K562 (cell line): Measurements from ENCODE around the gene FDX2. TPM values are rescaled to one million over a fixed set of nuclear protein-coding genes. Genes with fewer than 3 reads are reported as not detected.
A peak's percentile ranks its signal among the peaks of the same experiment; 100 is the strongest.

Experiments
- ATAC-seq: fragments of 200-7000 bp; cut with Tn5 transposase; 3 replicates; pipeline ENCODE4 v1.9.1; 2020; ENCODE audit warnings: moderate library complexity
- BruUV-seq: library from RNA; stranded (reverse); fragments of 400-500 nt; replicated peaks from 2 replicates; lab custom pipeline; 2021; lab: Mats Ljungman, UMichigan
- CTCF ChIA-PET: fragments of 300-600 bp; formaldehyde crosslinking; extraction: SDS; loops from one replicate; lab custom pipeline; 2021; ENCODE audit warnings: low intra/inter-chr PET ratio; lab: Yijun Ruan, JAX
- POLR2A ChIA-PET: fragments of 300-600, 350-650 bp; sonication (Branson Sonifier 250); formaldehyde crosslinking; extraction: SDS; loops from one replicate; lab custom pipeline; 2021; ENCODE audit warnings: antibody characterized with exemption, inconsistent platforms; lab: Yijun Ruan, JAX
- DNase-seq, 4 experiments: peaks; one replicate each; pipeline versions ENCODE4 v3.0.0 to v3.0.0-alpha.2; 2011 to 2018; ENCODE audit warnings: low spot score in 3 of 4, mixed read lengths in 3 of 4; ENCODE audit errors: extremely low read depth in 1 of 4
- FAIRE-seq: peaks from 2 replicates; lab custom pipeline; 2011; peaks lifted over from hg19 to GRCh38; lab: Jason Lieb, UNC
- H2AFZ ChIP-seq: 2 replicates; pipeline ENCODE4 v1.6.0; 2011; ENCODE audit warnings: low read depth, low read length, control low read depth, inconsistent platforms
- H3K27ac ChIP-seq: fragments of 200-600 bp; 3 replicates; pipeline ENCODE4 v1.8.0; 2011; ENCODE audit warnings: low read depth, mild to moderate bottlenecking, control low read depth, inconsistent platforms, low read length, moderate library complexity, mixed read lengths; ENCODE audit errors: extremely low read depth
- H3K27me3 ChIP-seq, 2 experiments: fragments of 300-600 bp in 1 of 2; 2 replicates in 1 of 2; 3 replicates in 1 of 2; pipeline versions ENCODE4 v1.6.0 to v1.8.0; 2011; ENCODE audit warnings: inconsistent platforms in 2 of 2, low read length in 2 of 2, mild to moderate bottlenecking in 1 of 2, mixed read lengths in 1 of 2, moderate library complexity in 1 of 2; ENCODE audit not compliant: control insufficient read depth in 2 of 2, insufficient read depth in 2 of 2
- H3K36me3 ChIP-seq: fragments of 300-600 bp; 3 replicates; pipeline ENCODE4 v1.8.0; 2011; ENCODE audit warnings: mild to moderate bottlenecking, low read length, inconsistent platforms; ENCODE audit not compliant: control insufficient read depth, insufficient read depth
- H3K4me1 ChIP-seq, 2 experiments: fragments of 200-600 bp in 1 of 2; replicated peaks in 1 of 2; 2 replicates in 1 of 2; 3 replicates in 1 of 2; pipeline versions ENCODE4 v1.5.1 to v1.8.0; 2011; ENCODE audit warnings: inconsistent platforms in 2 of 2, low read length in 2 of 2, mild to moderate bottlenecking in 1 of 2, mixed read lengths in 1 of 2, moderate library complexity in 1 of 2; ENCODE audit not compliant: control insufficient read depth in 2 of 2, insufficient read depth in 2 of 2
- H3K4me2 ChIP-seq: 2 replicates; pipeline ENCODE4 v1.6.1; 2011; ENCODE audit warnings: low read length, control low read depth, inconsistent platforms, mixed read lengths; ENCODE audit not compliant: insufficient read depth
- H3K4me3 ChIP-seq: fragments of 200-600 bp; sonication (generic), shearing (Covaris generic); 2 replicates; pipeline ENCODE4 v1.5.1; 2016; ENCODE audit warnings: control low read depth, inconsistent platforms
- H3K79me2 ChIP-seq: fragments of 200-600 bp; 3 replicates; pipeline ENCODE4 v1.8.0; 2011; ENCODE audit warnings: low read length, inconsistent platforms; ENCODE audit not compliant: control insufficient read depth, insufficient read depth
- H3K9ac ChIP-seq, 2 experiments: 2 replicates each; pipeline versions ENCODE4 v1.6.0 to v1.6.1; 2011; ENCODE audit warnings: low read depth in 2 of 2, low read length in 2 of 2, control low read depth in 1 of 2, inconsistent platforms in 1 of 2, mild to moderate bottlenecking in 1 of 2, mixed read lengths in 1 of 2; ENCODE audit not compliant: insufficient read depth in 1 of 2
- H3K9me1 ChIP-seq: one replicate; pipeline ENCODE4 v1.6.0; 2011; ENCODE audit warnings: inconsistent platforms, mild to moderate bottlenecking, low read length, moderate library complexity; ENCODE audit not compliant: control insufficient read depth, insufficient read depth
- H3K9me3 ChIP-seq: replicated peaks from 2 replicates; pipeline ENCODE4 v1.5.1; 2011; ENCODE audit warnings: low read depth, low read length, inconsistent platforms; ENCODE audit not compliant: control insufficient read depth, insufficient read depth
- H4K20me1 ChIP-seq: replicated peaks from 2 replicates; pipeline ENCODE4 v1.6.1; 2011; ENCODE audit warnings: low read length, inconsistent platforms, mixed read lengths; ENCODE audit not compliant: control insufficient read depth, insufficient read depth
- ADNP ChIP-seq: fragments of 200-800 bp; sonication (Bioruptor generic); IDR thresholded peaks from 2 replicates; pipeline ENCODE4 v1.6.1; 2016; ENCODE audit warnings: missing genetic modification characterization, missing compliant biosample characterization
- BCOR ChIP-seq: fragments of 450-650 bp; IDR thresholded peaks from 2 replicates; pipeline ENCODE4 v1.6.1; 2016
- CAMTA2 ChIP-seq: fragments of 250-450 bp; sonication (Bioruptor Pico); conservative IDR thresholded peaks from 2 replicates; pipeline ENCODE4 v1.5.1; 2022
- FOXK2 ChIP-seq, 2 experiments: fragments of 450-650 bp; IDR thresholded peaks in 1 of 2; conservative IDR thresholded peaks in 1 of 2; 2 replicates each; pipeline ENCODE4 v1.6.1; 2016; ENCODE audit warnings: low read depth in 2 of 2, mild to moderate bottlenecking in 1 of 2
- IRF2 ChIP-seq: sonication (generic); formaldehyde crosslinking; IDR thresholded peaks from 2 replicates; pipeline ENCODE4 v1.8.1; 2022; ENCODE audit warnings: mild to moderate bottlenecking, missing genetic modification reagents
- KDM1A ChIP-seq, 2 experiments: fragments of 450-650 bp; IDR thresholded peaks; 2 replicates each; pipeline ENCODE4 v1.6.1; 2016; ENCODE audit warnings: mild to moderate bottlenecking in 2 of 2
- MXD1 ChIP-seq: fragments of 250-450 bp; sonication (Bioruptor Pico); IDR thresholded peaks from 2 replicates; pipeline ENCODE4 v1.8.0; 2021; ENCODE audit warnings: borderline replicate concordance, mild to moderate bottlenecking, moderate library complexity; ENCODE audit not compliant: poor library complexity, severe bottlenecking
- MYNN ChIP-seq, 2 experiments: sonication (generic); formaldehyde crosslinking in 1 of 2; IDR thresholded peaks; 2 replicates each; pipeline versions ENCODE4 v1.5.0 to v1.6.1; 2016 to 2020; ENCODE audit warnings: antibody characterized with exemption in 1 of 2, missing genetic modification reagents in 1 of 2
- NCOA6 ChIP-seq: fragments of 450-650 bp; IDR thresholded peaks from 2 replicates; pipeline ENCODE4 v1.6.1; 2017; ENCODE audit warnings: mild to moderate bottlenecking
- POLR2H ChIP-seq: IDR thresholded peaks from 2 replicates; pipeline ENCODE4 v1.6.1; 2016; ENCODE audit warnings: missing genetic modification characterization, low read depth, mild to moderate bottlenecking, control low read depth, missing compliant biosample characterization, moderate library complexity
- RBM25 ChIP-seq: fragments of 200-400 bp; formaldehyde crosslinking; IDR thresholded peaks from 2 replicates; pipeline ENCODE4 v1.6.1; 2018; ENCODE audit warnings: low read length, low read depth, moderate library complexity; ENCODE audit not compliant: severe bottlenecking
- SPI1 ChIP-seq: IDR thresholded peaks from 2 replicates; pipeline ENCODE4 v1.6.1; 2011; ENCODE audit warnings: low read depth, low read length, control low read depth, borderline replicate concordance
- ZNF224 ChIP-seq: sonication (generic); formaldehyde crosslinking; IDR thresholded peaks from 2 replicates; pipeline ENCODE4 v1.8.0; 2022; ENCODE audit warnings: mild to moderate bottlenecking, missing genetic modification reagents
- ZNF436 ChIP-seq: fragments of 250-450, 450-650 bp; sonication (Bioruptor Pico); formaldehyde crosslinking; IDR thresholded peaks from 2 replicates; pipeline ENCODE4 v1.7.0; 2020; ENCODE audit warnings: mild to moderate bottlenecking
- ZNF512 ChIP-seq: IDR thresholded peaks from 2 replicates; pipeline ENCODE4 v1.6.1; 2016; ENCODE audit warnings: missing genetic modification characterization, missing compliant biosample characterization
- ZZZ3 ChIP-seq: fragments of 450-650 bp; IDR thresholded peaks from 2 replicates; pipeline ENCODE4 v1.6.1; 2016; ENCODE audit warnings: antibody characterized with exemption, mild to moderate bottlenecking, moderate library complexity
- WGBS: fragments of 100-300 bp; shearing (Covaris generic); methylation state at CpG from one replicate; pipeline ENCODE4 v1.1.6; 2016; ENCODE audit warnings: low coverage, mixed read lengths; ENCODE audit not compliant: insufficient coverage; ENCODE audit errors: missing lambda C conversion rate; 5-methylcytosine and 5-hydroxymethylcytosine counted together
- in situ Hi-C: fragments of 300-500 bp; cut with MboI; formaldehyde crosslinking; loops from 4 replicates; pipeline ENCODE4 v1.15.0; 2018; ENCODE audit warnings: inconsistent platforms, mixed read lengths
- intact Hi-C: fragments of 100-400 bp; cut with micrococcal nuclease; formaldehyde crosslinking; loops from 2 replicates; pipeline ENCODE4 v1.14.2; 2022
- polyA plus RNA-seq, 8 experiments: library from polyadenylated mRNA; depleted of rRNA in 4 of 8; stranded (reverse) in 5 of 8; unstranded in 3 of 8; fragments of >200 nt; fragmentation: Nextera tagmentation in 2 of 8; fragmentation: Illumina TruSeq in 1 of 8; extraction: Ambion mirVana in 2 of 8; extraction: Trizol in 1 of 8; gene quantifications; 2 replicates each; pipeline versions ENCODE4 v1.2.1 to v1.2.3, GENCODE V29; 2011 to 2014; ENCODE audit warnings: inconsistent platforms in 1 of 8, missing spikeins in 1 of 8
- total RNA-seq, 7 experiments: library from RNA; depleted of rRNA in 6 of 7; stranded (reverse); fragments of >200 nt in 6 of 7; fragmentation: Illumina TruSeq in 2 of 7; extraction: Trizol in 2 of 7; gene quantifications; 2 replicates each; pipeline versions ENCODE4 v1.2.1 to v1.2.3, GENCODE V29; 2011 to 2021; ENCODE audit warnings: low replicate concordance in 1 of 7
- TF ChIP-seq, protein P1 (sequence below), 2 experiments: fragments of 450-650 bp in 1 of 2; sonication (generic) in 1 of 2; formaldehyde crosslinking; conservative IDR thresholded peaks; 2 replicates each; pipeline versions ENCODE4 v1.4.0 to v1.8.1; 2020 to 2022; ENCODE audit warnings: mild to moderate bottlenecking in 1 of 2, missing genetic modification reagents in 1 of 2

Gene FDX2
- total and polyA plus RNA-seq, 9 of the 15 experiments (the other 6 are each of a cell fraction or from before 2014, with no cell fraction given) = 2.5 to 49.8 (median 29.7) TPM

- in situ Hi-C loops (no loop called here), intact Hi-C loops (no loop called here)
- Histone ChIP-seq H3K27ac (no peak overlapping the region), H3K27me3 (no peaks in the 10 kb centered on the region), H4K20me1 (0 out of 2 replicates have a peak, but pooled peaks cover 8% of the 10 kb centered on the region), H2AFZ (no peak overlapping the region), H3K9me3 (no peaks in the 10 kb centered on the region), H3K79me2 (peaks cover 23% of the 10 kb centered on the region), H3K4me3 (no peak overlapping the region), H3K36me3 (peaks cover 80% of the 10 kb centered on the region; the same call in 2 of the 3 replicates), H3K4me1 (peaks cover 16 to 64% of the 10 kb centered on the region in 2 experiments), H3K4me2 (no peak overlapping the region), H3K9me1 (no peaks in the 10 kb centered on the region), H3K9ac (peak overlapping the region in 1 of 2 experiments; percentile 50; a peak in 2 of 4 replicates)
- FAIRE-seq = no peak
- WGBS = 92% methylated on average over 15 of the region's 15 CpGs
- DNase-seq = no peak
- no TSS peak for BruUV-seq
- CTCF ChIA-PET = no interaction called here
- POLR2A ChIA-PET = interaction anchor here (0.6 to 3.3 kb wide), 5 partner anchors 7 to 18 kb away, joined by 3 to 19 read pairs (median 7); no protein-coding TSS in a partner anchor
- no peak for ATAC-seq
- TF ChIP-seq MYNN (IDR thresholded peaks at IDR 0.05) = no peak
- TF ChIP-seq MYNN (CRISPR knock-in tag; IDR thresholded peaks at IDR 0.05) = no peak
- TF ChIP-seq MXD1 (CRISPR knock-in tag) = no peak
- no peak for TF ChIP-seq ZNF512 (tag)
- no peak for TF ChIP-seq IRF2
- peak; percentile 45; the same call in 1 of the 2 replicates for TF ChIP-seq BCOR
- TF ChIP-seq ZNF436 (CRISPR knock-in tag) = no peak
- TF ChIP-seq FOXK2 (conservative IDR thresholded peaks at IDR 0.05 in 1 of 2, IDR thresholded peaks at IDR 0.05 in 1 of 2; ENCODE audit: low read depth in 2 of 2) = no peak
- TF ChIP-seq KDM1A (IDR thresholded peaks at IDR 0.05) = 0 out of 4 replicates have a peak, but pooled peaks of 1 of the 2 experiments have one; percentile 33
- TF ChIP-seq SPI1 = peak; percentile 55; the same call in 1 of the 2 replicates
- peak; percentile 59; the same call in 1 of the 2 replicates for TF ChIP-seq ADNP
- no peak for TF ChIP-seq ZZZ3
- no peak for TF ChIP-seq NCOA6
- no peak for TF ChIP-seq POLR2H (tag)
- no peak for TF ChIP-seq ZNF224 (CRISPR knock-in tag)
- peak; percentile 71 for TF ChIP-seq RBM25
- no peak for TF ChIP-seq CAMTA2
- TF ChIP-seq, protein P1, sequence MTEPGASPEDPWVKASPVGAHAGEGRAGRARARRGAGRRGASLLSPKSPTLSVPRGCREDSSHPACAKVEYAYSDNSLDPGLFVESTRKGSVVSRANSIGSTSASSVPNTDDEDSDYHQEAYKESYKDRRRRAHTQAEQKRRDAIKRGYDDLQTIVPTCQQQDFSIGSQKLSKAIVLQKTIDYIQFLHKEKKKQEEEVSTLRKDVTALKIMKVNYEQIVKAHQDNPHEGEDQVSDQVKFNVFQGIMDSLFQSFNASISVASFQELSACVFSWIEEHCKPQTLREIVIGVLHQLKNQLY (CRISPR knock-in tag; conservative IDR thresholded peaks at IDR 0.05) = no peak
Measured at GRCh38 chr19:10317857-10318462, 2.1 kb upstream of the FDX2 start.
